ENCODE data around the gene MAD1L1.

MAD1L1 gene

GRCh38 chr7:1943933-1944618, 288.7 kb downstream of the MAD1L1 start:
- no peak overlapping the region for H3K4me3 ChIP-seq (replicated peaks; ENCODE audit: low read depth, low read length)
- no peak for TF ChIP-seq CTCF (IDR thresholded peaks at IDR 0.05; ENCODE audit: low read depth, low read length, missing control alignments)
- DNase-seq (ENCODE audit: extremely low read depth, low read depth): no peak

GRCh38 chr7:1943326-1943725, 289.4 kb downstream of the MAD1L1 start:
- no peak overlapping the region for H3K4me3 ChIP-seq (replicated peaks; ENCODE audit: low read depth, low read length)
- no peak for DNase-seq (ENCODE audit: extremely low read depth, low read depth)
- no peak for TF ChIP-seq CTCF (IDR thresholded peaks at IDR 0.05; ENCODE audit: low read depth, low read length, missing control alignments)

- TF ChIP-seq CTCF (IDR thresholded peaks at IDR 0.05; ENCODE audit: low read depth, low read length, missing control alignments): no peak
- no peak overlapping the region for H3K4me3 ChIP-seq (replicated peaks; ENCODE audit: low read depth, low read length)
- no peak for DNase-seq (ENCODE audit: extremely low read depth, low read depth)
Measured at GRCh38 chr7:1942941-1943289, 289.8 kb downstream of the MAD1L1 start.

GRCh38 chr7:1942243-1942940, 290.4 kb downstream of the MAD1L1 start:
- no peak for TF ChIP-seq CTCF (IDR thresholded peaks at IDR 0.05; ENCODE audit: low read depth, low read length, missing control alignments)
- H3K4me3 ChIP-seq (replicated peaks; ENCODE audit: low read depth, low read length): no peak overlapping the region
- DNase-seq (ENCODE audit: extremely low read depth, low read depth): no peak

GRCh38 chr7:1941464-1942242, 291.1 kb downstream of the MAD1L1 start:
- DNase-seq (ENCODE audit: extremely low read depth, low read depth): no peak
- no peak for TF ChIP-seq CTCF (IDR thresholded peaks at IDR 0.05; ENCODE audit: low read depth, low read length, missing control alignments)
- no peak overlapping the region for H3K4me3 ChIP-seq (replicated peaks; ENCODE audit: low read depth, low read length)

GRCh38 chr7:1940863-1941262, 291.9 kb downstream of the MAD1L1 start:
- no peak for DNase-seq (ENCODE audit: extremely low read depth, low read depth)
- no peak for TF ChIP-seq CTCF (IDR thresholded peaks at IDR 0.05; ENCODE audit: low read depth, low read length, missing control alignments)
- no peak overlapping the region for H3K4me3 ChIP-seq (replicated peaks; ENCODE audit: low read depth, low read length)

All from HFF-Myc (cell line).